Stimulated activated CD8-positive, alpha-beta memory T cell treated with anti-CD3 and anti-CD28 coated beads, Interleukin-12 subunit alpha, Interleukin-12 subunit beta, amount 100 ng/mL, for 24 hours (primary cell): ENCODE results near the gene PRKCD.

Experiments
- DNase-seq: peaks from one replicate; pipeline ENCODE4 v3.0.0-alpha.2; 2020; ENCODE audit errors: extremely low read depth

Gene PRKCD

DNA sequence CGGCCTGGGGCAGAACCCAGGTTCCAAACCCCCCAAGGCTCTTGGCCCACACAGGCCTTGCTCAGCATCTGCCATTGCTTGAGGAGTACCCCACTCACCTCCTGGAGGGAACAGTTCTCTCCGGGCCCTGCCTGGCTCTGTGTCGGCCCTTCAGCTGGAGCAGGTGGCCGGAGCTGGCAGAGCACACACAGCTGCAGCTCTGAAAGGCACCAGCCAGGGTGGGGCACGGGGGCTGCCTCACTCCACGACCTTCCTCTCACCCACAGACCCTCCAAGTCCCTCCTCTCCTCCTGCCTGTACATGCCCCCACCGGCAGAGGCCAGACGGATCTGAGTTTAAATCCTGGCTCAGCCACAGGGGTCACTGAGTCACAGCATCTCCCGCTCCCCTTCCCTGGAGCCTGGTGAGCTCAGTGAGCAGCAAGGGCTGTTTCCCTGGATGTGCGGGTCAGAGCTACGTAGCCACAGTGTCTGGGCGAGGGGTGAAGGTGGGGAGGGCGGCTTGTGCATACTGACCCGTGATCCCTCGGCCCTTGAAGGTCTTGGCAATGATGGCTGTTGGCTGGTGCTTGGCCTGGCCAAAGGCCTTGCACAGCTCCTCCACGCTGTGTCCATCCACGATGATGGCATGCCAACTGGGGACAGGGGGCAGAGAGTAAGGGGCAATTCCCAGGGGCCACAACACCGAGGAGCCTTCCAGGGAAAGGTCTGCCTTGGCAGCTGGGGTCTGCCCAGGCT, 71.8 kb downstream of the PRKCD start:
- no peak for DNase-seq

DNA sequence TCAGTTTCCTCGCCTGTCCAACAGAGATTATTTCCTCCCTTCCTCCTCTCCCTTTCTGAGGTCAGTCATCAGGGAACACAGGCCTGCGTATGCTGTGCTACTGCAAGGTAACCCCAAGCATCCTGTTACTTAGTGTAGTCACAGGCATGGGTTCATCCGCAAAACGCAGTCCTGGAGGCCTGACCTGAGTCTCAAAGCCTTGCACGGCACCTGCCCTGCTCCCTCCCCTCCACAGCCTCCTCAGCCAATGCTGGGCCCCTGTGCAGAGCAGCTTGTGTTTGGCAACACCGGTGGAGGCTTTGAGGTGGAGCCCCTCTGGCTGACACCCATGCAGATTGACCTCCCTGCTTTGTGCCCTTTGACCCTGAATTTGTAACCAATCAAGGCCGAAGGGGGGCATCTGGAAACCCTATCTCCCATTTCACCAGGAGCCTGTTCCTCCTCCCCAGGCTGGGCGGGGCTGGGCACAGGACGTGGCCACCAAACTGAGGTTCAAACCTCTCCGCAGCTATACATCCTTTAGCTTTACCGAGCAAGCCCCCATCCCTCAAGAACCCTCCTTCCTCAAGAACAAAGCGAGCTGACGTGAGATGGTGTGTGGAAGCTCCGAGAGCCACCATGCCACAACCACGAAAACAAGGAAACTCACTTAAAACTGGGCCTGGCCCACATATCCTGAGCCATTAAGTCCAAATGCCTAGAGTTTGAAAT, 73.3 kb downstream of the PRKCD start:
- DNase-seq, result no peak

DNA sequence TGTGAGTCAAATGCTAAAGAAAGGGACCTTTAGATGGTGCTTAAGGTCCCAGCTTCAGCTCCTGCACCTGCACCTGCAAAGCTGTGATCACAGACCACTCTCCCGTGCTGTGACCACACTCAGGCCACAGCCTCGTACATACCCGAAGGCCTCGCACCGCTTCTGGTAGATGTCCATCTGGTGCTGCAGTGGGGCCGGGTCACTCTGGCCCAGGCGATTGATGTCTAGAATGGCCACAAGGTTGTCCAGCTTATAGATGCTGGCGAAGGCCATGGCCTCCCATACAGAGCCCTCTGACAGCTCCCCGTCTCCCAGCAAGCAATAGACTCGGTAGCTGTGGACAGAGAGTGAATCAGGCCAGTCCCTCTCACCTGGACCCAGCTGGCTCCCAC, 73.8 kb downstream of the PRKCD start:
- DNase-seq, result no peak

DNA sequence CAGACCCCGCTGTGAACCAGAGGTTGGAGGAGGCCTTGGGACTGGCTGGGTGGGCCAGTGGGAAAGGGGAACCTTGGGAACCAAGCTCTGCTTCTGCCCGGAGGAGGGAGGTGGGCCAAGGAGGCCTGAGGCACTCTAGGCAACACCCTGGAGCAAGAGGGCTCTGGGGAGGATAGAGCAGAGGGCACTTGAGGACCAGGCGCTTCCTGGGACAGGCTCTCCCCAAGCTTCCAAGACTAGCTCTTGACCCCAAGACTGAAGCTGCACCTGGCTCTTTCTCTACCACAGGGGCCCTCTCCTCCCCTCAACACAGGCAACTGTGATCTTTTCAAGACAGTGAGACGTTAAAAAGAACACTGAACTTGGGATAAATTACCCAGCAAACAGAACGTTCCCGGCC, 74.5 kb downstream of the PRKCD start:
- no peak for DNase-seq

DNA sequence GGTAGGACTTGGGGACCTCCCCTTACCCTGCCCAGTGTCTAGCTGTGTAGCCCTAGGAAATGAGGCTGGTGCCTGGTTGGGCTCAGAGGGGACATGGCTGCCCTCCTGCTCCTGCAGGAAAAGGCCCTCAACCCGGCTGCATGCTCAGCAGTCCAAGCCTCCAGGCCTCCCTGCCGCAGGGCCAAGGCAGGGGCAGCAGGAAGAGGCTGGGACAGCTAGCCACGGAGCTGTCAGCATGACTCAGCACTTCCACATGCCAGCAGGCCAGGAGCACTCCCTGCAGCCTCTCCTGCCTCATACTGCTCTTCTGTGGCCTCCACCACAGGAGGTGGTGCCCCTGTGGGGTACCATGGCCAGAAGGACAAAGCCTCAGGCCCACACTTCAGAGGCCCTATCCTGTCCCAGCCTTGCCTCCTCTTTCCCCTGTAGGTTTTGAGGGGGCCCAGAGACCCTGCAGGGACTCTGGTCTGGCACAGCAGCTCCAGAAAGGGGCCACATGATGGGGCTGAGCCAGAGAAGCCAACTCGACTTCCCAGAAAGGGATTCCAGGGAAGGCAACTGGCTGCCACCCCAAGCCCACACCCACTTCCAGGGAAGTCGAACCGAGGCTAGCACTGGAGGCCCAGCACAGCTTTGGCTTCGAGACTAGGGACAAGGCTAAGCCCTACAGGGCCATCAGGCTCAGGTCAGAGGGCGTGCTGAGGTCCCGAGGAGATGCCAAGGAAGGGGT, 75.3 kb downstream of the PRKCD start:
- DNase-seq, result no peak

DNA sequence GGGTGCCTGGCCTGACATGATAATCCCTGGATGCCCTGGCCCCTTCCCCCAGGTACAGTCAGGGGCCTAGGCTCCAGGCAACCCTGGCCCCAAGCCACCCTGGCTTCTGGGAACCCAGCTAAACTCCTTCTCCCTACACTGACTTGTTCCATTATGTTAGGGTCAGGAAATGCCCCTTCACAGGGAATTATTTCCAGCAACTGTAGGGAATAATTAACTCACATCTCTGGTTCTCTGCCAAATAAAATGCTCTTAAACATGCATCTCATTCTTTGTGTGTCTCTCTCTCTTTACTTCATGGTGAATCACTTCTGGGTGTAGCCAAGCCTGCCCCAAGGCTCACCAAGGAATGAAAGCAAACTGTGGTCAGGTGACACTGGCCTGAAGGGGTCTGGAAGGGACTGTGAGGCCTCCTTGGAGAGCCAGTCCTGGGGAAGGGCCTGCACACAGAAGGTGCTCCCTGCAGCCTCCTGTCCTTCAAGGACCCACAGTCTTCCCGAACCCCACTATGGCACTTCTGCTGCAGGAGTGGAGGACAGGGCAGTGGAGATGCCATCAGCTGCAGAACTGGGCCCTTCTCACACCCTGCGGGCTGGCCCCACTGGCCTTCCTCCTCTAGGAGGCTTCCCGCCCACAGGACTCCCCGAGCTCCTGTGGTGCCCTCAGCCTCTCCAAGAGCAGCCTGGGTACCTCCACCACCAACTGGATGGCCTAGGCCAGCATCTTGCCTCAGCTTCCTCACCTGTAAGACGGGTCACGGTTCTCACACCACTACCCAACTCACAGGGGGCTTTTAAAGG, 77.2 kb downstream of the PRKCD start:
- DNase-seq, result no peak

DNA sequence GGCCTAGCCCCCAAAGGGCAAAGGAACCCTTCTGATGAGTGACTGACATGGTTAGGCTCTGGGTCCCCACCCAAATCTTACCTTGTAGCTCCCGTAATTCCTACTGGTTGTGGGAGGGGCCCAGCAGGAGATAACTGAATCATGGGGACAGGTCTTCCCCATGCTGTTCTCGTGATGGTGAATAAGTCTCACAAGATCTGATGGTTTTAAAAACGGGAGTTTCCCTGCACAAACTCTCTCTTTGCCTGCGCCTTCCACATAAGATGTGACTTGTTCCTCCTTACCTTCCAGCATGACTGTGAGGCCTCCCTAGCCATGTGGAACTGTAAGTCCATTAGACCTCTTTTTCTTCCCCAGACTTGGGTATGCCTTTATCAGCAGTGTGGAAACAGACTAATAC, 77.9 kb downstream of the PRKCD start:
- no peak for DNase-seq

DNA sequence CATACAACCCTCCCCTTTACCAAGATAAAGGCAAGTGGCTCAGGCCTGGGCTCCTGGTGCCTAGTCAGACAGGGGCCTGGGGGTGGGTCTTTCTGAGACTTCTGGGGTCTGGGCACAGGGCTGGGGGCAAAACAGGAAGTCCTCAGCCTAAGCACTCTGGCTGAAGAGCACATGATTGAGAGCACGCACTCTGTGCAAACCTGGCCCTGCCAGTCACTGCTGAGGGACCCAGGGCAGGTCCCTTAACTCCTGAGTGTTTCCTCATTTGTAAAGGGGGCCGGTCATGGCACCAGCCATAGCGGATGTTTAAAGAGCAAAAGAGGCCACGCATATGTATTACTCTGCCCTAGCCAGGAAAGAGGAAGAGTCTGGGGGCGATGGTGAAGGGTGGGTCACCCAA, 78.8 kb downstream of the PRKCD start:
- no peak for DNase-seq

DNA sequence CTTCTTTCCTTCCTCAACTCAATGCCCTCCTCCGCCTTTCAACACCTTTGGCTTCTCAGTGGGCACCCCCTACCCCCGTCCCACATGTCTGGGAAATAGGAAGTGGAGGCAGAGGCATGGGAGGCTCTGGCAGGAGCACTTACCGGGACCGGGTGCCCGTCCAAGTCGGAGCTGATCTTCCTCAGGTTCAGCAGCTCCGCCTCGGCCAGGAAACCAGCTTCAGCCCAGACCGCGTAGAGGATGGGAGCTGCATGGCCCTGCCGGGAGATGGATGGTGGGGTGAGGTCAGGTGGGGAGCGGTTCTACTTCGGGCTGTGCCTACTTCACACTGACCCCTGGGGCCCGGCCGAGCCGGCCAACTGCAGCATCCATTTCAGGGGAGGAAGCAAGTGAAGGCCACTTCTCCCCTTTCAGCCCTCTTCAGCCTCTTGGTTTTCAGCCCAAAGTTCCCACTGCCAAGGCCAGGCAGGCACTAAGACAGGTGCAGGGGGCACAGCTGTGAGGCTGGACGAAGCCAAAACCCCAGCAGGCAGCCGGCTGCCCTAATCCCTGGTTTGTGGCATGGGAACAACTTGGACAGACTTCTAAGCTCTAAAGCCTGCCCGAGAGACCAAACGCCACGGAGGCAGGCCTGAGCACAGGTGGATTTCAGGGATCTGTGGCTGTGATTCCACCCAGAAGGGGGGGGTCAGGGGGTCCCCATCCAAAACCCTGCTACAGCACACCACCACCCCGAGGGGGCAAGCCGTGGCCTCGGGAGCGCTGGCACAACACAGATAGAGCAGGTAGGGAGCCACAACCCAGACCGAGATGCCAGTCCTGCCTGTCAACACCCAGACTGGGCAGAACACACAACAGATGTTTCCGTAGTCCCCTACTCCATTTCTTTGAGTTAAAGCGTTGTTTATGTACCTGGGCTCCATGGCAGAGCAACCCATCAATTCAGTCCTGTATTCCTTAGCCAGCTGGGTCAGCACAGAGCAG, 80.3 kb downstream of the PRKCD start:
- no peak for DNase-seq

DNA sequence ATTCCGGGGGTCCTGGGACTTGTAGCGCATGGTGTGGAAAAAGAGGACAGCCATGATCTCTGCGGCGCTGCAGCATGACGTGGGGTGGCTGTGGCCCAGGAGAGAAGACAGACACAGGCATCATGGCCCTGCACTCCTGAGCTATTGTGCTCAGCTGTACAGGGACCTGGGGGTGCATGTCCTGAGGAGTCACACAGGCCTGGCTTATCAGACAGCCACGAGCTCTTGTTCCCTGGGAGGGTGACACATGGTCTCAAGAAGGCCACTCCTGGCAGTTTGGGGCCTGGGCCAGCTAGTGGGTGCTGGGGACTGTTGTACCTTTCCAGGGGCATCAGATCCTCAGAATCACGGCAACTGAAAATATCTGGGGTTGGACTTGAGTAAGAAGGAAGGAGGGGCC, 81.1 kb downstream of the PRKCD start:
- no peak for DNase-seq
